Prostate gland (tissue), 2 donors: ENCODE measurements around the gene PNMT.

Experiments used
- CTCF ChIP-seq, 4 experiments: fragments of 200-600 bp in 2 of 4; fragments of 450-650 bp in 2 of 4; sonication (generic) in 2 of 4; IDR thresholded peaks; 1 replicate in 3 of 4; 2 replicates in 1 of 4; pipeline ENCODE4 v1.5.1; 2016 to 2019; ENCODE audit warnings: antibody characterized with exemption in 4 of 4, mild to moderate bottlenecking in 2 of 4, moderate library complexity in 2 of 4
- POLR2A ChIP-seq: fragments of 450-650 bp; IDR thresholded peaks from one replicate; pipeline ENCODE4 v1.6.1; 2016; ENCODE audit warnings: antibody characterized with exemption, mild to moderate bottlenecking
- POLR2AphosphoS5 ChIP-seq: sonication (generic); formaldehyde crosslinking; IDR thresholded peaks from one replicate; pipeline ENCODE4 v1.6.1; 2017; ENCODE audit warnings: antibody characterized with exemption

- no peak for TF ChIP-seq CTCF (IDR thresholded peaks at IDR 0.05)
- TF ChIP-seq POLR2AphosphoS5: no peak
- TF ChIP-seq POLR2A: no peak
Observed at GRCh38 chr17:39675390-39676082, 7.3 kb downstream of the PNMT start.
